D721Med (cell line): Measurements from ENCODE around the gene MIB1.
A peak's percentile ranks its signal among the peaks of the same experiment; 100 is the strongest.

Source experiments
- DNase-seq: peaks from one replicate; pipeline ENCODE4 v3.0.0; 2011; ENCODE audit warnings: low spot score; ENCODE audit not compliant: insufficient read length
- FAIRE-seq: peaks from 2 replicates; lab custom pipeline; 2011; peaks lifted over from hg19 to GRCh38; lab: Jason Lieb, UNC
- CTCF ChIP-seq: IDR thresholded peaks from 2 replicates; pipeline ENCODE4 v1.5.1; 2012; ENCODE audit warnings: mild to moderate bottlenecking, control low read depth; ENCODE audit not compliant: insufficient read depth; ENCODE audit errors: missing control alignments

Gene MIB1

GRCh38 chr18:21831413-21831831, 90.8 kb downstream of the MIB1 start:
- no peak for TF ChIP-seq CTCF
- FAIRE-seq (no peak), DNase-seq (no peak)

- FAIRE-seq (peak; percentile 94), DNase-seq (peak; percentile 23)
- no peak for TF ChIP-seq CTCF
Measured at GRCh38 chr18:21833604-21834298, 93.2 kb downstream of the MIB1 start.

GRCh38 chr18:21834299-21834660, 93.7 kb downstream of the MIB1 start:
- no peak for DNase-seq
- no peak for FAIRE-seq
- TF ChIP-seq CTCF: no peak

- no peak for DNase-seq
- no peak for TF ChIP-seq CTCF
- FAIRE-seq: no peak
Measured at GRCh38 chr18:21841570-21841969, 101.0 kb downstream of the MIB1 start.

- DNase-seq (no peak), FAIRE-seq (peak; percentile 44)
- no peak for TF ChIP-seq CTCF
Measured at GRCh38 chr18:21843341-21843740, 102.7 kb downstream of the MIB1 start.

- peak; percentile 39 for TF ChIP-seq CTCF
- DNase-seq (no peak), FAIRE-seq (peak; percentile 11)
Measured at GRCh38 chr18:21851327-21851961, 110.9 kb downstream of the MIB1 start.

- no peak for TF ChIP-seq CTCF
- DNase-seq: no peak
- no peak for FAIRE-seq
Measured at GRCh38 chr18:21853016-21853415, 112.4 kb downstream of the MIB1 start.
